AG10803 (cell line): ENCODE measurements around the gene BNIP1.

Experiments
- DNase-seq: peaks from one replicate; pipeline ENCODE4 v3.0.0; 2010; ENCODE audit warnings: low read depth
- H3K4me3 ChIP-seq: 2 replicates; pipeline ENCODE4 v1.5.1; 2011; ENCODE audit warnings: mild to moderate bottlenecking, low read length, control low read depth
- CTCF ChIP-seq: conservative IDR thresholded peaks from 2 replicates; pipeline ENCODE4 v1.5.1; 2011; ENCODE audit warnings: mild to moderate bottlenecking, low read length, control low read depth, inconsistent platforms

The BNIP1 gene

GRCh38 chr5:173210877-173211276 lies 66.5 kb downstream of the BNIP1 start:
- DNase-seq = no peak

GRCh38 chr5:173211284-173211683 lies 67.0 kb downstream of the BNIP1 start:
- TF ChIP-seq CTCF = no peak
- DNase-seq = no peak
- no peak overlapping the region for H3K4me3 ChIP-seq

More at GRCh38 chr5:173210877-173211276, 66.5 kb downstream of the BNIP1 start:
- no peak for TF ChIP-seq CTCF
- no peak overlapping the region for H3K4me3 ChIP-seq

- TF ChIP-seq CTCF = no peak
- H3K4me3 ChIP-seq = no peak overlapping the region
- no peak for DNase-seq
Measured at GRCh38 chr5:173213236-173213933, 69.1 kb downstream of the BNIP1 start.
